GM21381 (cell line): ENCODE measurements around the gene PTX4.
A peak's percentile ranks its signal among the peaks of the same experiment; 100 is the strongest.
"Not testable (repeated sequence)": the region's sequence is repeated elsewhere in the genome, so short reads cannot be mapped to it uniquely, and the experiment has no call there.

ENCODE experiments used
- ATAC-seq: cut with Tn5 transposase; IDR thresholded peaks from one replicate; pipeline ENCODE4 v1.9.1; 2021; ENCODE audit warnings: mild to moderate bottlenecking, moderate library complexity; ENCODE audit not compliant: unreplicated experiment

Gene PTX4

GRCh38 chr16:1486551-1487390 lies 2.0 kb downstream of the PTX4 start:
- ATAC-seq = no peak

GRCh38 chr16:1485847-1486496 lies 2.8 kb downstream of the PTX4 start:
- no peak for ATAC-seq

- ATAC-seq = no peak
These were observed 6.6 kb downstream of the PTX4 start for GRCh38 chr16:1481906-1482835.

GRCh38 chr16:1478937-1479336 lies 9.8 kb downstream of the PTX4 start:
- ATAC-seq = not testable (repeated sequence)

- ATAC-seq = no peak
These were observed 11.7 kb downstream of the PTX4 start for GRCh38 chr16:1477033-1477432.

- peak; percentile 7 for ATAC-seq
These were observed 13.1 kb downstream of the PTX4 start for GRCh38 chr16:1475552-1476114.

- peak; percentile 88 for ATAC-seq
These were observed 13.8 kb downstream of the PTX4 start, which contains the start of gene CLCN7 for GRCh38 chr16:1474796-1475551. TSS of gene CLCN7 (minus strand) at chr16:1475028. CDS start at chr16:1474974, 54 bp downstream.

- peak; percentile 16 for ATAC-seq
These were observed 14.5 kb downstream of the PTX4 start for GRCh38 chr16:1474082-1474795.

GRCh38 chr16:1472974-1473373 lies 15.8 kb downstream of the PTX4 start:
- no peak for ATAC-seq

- no peak for ATAC-seq
These were observed 17.1 kb downstream of the PTX4 start for GRCh38 chr16:1471569-1472194.

GRCh38 chr16:1470481-1471251 lies 18.1 kb downstream of the PTX4 start:
- ATAC-seq = no peak

GRCh38 chr16:1469693-1470201 lies 19.0 kb downstream of the PTX4 start:
- ATAC-seq = no peak

GRCh38 chr16:1469141-1469540 lies 19.6 kb downstream of the PTX4 start:
- not testable (repeated sequence) for ATAC-seq

GRCh38 chr16:1468426-1468810 lies 20.3 kb downstream of the PTX4 start:
- ATAC-seq = no peak

GRCh38 chr16:1466968-1467521 lies 21.7 kb downstream of the PTX4 start:
- ATAC-seq = no peak

- ATAC-seq = no peak
These were observed 22.7 kb downstream of the PTX4 start for GRCh38 chr16:1466054-1466453.

- ATAC-seq = no peak
These were observed 23.2 kb downstream of the PTX4 start for GRCh38 chr16:1465567-1465915.
